NCI-H446 treated with DMSO at 0.1 percent for 48 hours (cell line): ENCODE results near the gene TBX20.
"Not testable (repeated sequence)": the region's sequence is repeated elsewhere in the genome, so short reads cannot be mapped to it uniquely, and the experiment has no call there.

Experiments
- DNase-seq: peaks from one replicate; lab custom pipeline; 2025; lab: John Stamatoyannopoulos, UW

TBX20 gene

DNA sequence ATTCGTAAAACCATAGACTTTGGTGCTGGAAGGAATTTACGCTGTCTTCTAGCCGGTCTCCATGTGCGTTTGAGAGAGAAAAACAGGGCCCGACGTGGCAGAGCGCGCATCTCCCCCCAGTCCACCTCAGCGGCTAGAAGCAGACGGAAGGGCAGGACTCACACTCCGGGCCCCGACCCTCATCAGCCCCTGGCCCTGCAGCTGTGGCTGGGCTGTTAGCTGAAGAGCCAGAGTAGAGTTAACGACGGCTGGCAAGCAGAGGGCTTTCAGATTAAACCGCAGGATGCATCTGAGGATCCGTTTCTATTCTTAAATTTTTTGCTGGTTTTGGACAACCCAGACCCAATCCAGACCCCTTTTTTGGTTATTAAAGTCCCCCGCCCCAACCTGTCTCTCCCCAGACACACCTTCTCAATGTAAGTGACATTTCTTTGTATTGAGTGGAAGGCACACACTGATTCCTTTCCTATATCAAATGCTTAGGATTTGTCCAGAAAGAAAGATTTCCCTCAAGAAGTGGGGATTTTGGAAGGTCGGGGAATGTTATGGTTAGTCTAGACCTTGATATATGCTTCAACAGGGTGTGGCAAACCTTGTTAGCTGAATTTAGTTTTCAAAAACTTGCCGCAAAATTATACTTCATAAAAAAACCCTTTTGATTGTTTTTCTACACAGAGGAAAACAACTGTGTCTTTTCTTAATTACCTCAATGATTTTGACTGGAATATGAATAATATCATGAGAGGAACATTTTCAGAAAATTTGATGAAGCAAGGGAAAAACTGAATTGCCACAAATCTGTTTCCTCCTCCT, 1.7 kb upstream of the TBX20 start:
- DNase-seq = no peak

DNA sequence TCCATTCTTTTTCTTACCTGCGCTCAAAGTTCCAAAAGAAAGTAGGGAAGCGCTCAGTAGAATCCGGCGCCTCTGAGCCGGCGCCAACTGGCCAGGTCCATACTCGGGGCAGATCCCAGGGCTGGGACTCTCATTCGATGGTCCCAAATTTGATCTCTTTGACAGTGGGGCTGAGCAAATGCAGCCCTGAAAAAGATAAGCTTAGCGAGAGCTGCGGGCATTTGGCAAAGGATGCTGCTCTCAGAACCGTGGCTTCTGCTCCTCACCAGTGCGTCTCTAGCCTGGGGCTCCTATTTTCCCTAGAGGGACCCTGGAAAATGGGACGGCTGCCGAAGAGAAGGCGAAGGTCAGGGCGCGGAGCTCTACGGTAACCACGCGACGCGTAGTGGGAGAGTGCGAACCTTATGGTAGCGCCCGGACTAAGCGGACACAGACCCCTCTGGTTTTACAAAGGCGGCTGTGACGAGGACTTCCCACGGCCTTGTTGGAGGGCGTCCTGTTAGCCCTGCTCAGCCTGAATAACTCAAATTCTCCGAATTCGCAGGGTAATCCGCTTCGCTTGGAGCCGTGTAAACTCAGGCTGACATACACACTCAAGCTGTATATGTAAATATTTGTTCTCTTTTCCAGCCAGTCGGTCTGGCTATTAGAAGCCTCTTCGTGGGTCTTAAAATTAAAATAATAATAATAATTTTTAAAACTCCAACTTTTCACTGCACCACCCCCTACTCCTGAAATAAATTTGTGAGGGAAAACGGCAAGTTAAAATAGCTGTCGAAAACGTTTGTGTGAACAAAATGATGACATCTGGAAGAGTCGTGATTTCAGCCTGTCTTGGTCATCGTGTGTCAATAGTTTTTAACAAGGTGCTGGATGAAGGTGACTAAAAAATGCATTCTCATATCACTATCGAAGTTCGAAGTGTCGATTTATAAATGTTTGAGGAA, 869 bp upstream of the TBX20 start:
- no peak for DNase-seq

DNA sequence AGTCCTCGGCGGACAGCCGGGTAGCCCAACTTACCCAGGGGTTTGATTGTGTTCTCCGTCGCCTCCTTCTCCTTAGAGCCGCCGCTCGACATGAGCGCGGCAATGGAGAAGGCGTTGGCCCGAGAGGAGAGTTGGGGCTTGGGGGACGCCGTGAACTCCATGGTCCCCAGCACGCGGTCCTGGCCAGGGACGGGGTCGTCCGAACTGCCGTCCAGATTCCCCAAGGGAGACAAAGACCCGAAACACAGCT, 515 bp downstream of the TBX20 start:
- no peak for DNase-seq

DNA sequence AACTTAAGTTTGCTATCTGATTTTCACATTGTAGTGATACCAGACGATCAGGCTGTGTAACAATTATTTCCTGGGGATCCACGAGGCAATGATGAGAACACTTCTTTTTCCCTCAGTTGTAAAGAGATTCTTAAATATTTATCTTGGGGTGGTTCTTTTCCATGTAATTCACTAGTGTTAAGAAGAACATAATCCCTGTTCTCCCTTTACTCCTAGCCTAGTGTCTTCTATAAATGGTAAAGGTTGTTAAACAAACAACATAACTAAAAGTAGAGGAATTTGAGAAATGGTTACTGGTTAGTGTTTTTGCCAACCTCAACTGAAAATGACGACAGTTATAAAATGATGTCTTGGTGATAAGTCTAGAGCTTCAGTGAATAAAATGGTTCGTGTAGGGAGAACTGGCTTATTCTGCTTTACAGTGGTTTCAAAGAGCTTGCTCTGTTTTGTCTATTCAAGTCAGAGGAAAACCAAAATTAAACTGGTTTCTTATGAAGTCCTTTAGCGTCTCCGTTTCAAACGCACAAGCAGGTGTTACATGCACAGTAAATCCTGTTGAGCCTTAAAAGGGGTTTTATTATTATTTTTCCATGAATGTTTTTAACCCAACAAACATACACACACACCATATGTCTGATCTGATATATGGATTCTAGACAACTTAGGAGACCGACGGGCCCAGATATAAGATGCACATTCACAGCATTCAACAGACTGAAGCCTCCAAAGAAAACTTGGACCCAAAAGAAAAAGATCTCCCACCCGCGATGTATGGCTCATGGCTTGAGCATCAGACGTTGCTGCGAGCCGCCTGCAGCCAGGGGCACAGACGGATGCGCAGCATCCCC, 1.1 kb downstream of the TBX20 start:
- no peak for DNase-seq

DNA sequence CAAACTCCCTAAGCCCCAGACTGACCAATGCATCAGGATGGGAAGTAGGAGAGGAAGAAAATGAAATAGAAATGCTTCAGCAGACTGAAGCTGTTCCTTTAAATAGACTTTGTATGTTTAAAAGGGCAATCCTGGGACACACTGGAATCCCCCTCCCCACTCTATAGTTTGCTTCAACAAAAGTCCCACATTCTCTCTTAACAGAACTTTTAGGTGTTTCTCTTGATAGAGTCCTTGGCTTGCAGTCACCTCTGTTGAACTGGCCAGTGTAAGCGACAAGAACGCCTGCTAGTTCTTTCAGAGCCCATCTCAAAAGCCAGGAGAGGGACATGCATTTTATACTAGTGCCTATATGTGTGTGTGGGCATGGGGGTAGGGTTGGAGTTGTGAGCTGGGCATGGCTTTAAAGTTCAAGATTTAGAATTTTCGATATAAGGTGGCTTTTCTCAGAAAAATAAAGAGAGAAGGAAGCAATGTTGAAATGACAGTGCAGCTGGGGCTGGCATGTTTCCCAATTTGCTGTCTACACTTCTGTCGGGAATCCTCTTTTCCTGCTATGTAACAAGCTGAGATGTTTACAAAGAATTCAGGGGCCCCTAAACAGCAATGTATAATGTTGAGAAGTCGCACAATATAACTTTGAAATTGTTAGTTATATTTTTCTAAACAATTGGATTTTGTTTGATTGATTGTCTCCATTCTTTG, 2.1 kb downstream of the TBX20 start:
- no peak for DNase-seq

DNA sequence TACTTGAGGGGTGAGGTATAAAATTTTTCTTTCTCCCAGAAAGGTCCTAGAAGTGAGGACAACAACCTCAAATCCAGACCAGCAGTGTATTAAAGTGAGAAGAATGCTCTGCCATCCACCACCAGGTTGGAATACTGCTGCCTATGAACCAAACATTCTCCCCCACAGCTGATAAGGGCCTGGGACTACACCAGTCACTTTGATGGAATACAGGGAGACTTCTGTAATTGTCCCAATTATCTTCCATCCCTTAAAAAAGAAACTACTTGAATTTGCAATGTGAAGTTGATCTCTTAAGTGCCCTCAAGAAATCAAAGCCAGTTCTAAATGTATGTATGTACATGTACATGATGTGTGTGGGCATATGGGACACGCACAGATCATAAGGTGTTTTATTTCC, 3.0 kb downstream of the TBX20 start:
- DNase-seq = no peak

DNA sequence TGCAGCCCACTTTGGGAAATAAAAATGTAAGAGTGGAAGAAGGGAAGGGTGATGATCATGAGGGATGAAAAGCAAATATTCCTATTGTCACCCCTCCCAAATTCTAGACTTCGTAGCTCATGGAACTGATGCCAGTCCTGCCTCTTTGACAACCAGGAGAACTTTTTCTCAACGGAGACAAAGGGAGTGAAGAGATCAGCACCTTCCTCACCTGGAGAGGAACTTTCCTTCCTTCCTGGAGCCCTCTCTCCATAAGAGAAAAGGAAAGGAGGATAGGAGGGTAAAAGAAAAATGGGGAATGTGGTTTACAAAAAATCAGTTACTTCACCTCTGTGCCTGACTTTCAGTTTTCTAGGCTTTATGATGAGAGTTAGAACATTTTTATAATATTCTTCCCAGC, 3.4 kb downstream of the TBX20 start:
- no peak for DNase-seq

DNA sequence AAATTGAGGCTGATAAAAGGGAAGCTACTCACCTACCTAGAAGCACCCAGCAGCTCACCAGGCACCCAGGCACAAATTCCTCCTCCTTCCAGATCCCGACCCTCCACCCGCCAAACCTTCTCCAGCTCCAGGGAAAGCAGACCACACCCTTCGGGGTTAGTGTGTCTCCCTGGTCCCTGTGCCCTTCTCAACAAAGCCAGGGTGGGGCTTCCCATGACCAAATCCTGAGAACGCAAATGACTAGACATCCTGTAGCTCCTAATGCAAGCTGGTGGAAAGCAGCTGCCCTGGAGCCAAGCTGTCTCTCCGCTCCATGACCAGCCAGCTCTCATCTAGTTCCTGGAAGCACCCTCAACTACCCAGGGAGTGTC, 4.4 kb downstream of the TBX20 start:
- DNase-seq = no peak

DNA sequence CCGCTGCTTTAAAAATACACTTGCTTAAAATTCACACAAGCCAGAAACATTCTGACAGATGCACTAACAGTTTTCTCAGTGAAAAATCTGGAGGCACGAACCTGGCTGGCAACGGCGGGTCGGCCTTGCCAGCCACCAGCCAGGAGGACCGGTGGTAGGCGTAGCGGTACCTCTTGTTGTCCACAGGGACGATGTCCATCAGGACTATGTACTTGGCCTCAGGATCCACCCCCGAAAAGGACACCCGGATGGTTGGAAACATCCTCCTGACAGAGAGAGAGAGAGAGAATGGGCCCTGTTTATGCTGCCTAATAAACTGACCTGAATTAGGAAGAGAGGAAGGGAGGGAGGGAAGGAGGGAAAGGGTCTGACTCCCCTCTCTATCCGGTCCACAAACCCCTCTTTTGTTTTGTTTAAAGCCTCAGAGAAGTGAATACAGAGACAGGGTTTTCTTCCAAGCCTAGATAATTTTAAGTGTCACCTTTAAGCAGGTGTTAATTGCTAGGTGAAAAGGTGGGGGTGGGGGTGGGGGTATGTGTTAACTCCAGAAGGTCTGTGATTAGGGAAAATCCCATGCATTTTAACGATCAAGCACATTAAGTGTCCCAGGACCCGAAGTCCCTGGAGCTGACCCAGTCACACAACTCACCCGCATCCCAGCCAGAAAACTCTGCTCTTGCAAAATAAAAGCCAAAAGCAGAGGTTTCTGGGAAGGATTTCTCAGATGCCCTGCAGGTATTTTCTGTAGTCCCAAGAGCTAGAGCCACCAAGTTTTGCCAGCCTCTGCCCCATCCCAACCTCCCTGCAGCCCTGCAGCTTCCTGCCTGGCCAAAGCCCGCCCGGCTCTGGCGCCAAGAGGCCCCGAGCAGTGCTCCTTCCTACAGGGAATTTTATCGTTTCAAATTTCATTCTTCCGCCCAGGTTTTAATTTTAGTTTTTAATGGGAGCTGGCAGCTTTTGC, 5.0 kb downstream of the TBX20 start:
- no peak for DNase-seq

DNA sequence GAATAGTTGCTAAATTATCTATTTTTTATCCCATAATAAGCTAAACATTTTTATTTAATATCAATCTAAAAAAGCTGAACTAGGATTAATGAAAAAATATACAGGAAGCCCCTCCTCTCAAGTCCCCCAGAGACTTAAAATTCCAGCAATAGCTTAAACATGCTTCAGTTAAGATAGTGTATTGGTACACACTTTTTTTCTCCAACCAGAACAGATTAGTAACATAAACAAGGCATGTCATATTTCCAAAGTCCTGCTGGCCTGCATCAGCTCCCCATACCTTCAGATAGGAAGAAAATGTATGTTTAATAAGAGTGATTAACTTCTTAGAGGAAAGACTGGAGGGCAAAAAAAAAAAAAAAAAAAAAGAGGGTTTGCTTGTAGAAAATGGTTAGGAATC, 7.1 kb downstream of the TBX20 start:
- DNase-seq = no peak

DNA sequence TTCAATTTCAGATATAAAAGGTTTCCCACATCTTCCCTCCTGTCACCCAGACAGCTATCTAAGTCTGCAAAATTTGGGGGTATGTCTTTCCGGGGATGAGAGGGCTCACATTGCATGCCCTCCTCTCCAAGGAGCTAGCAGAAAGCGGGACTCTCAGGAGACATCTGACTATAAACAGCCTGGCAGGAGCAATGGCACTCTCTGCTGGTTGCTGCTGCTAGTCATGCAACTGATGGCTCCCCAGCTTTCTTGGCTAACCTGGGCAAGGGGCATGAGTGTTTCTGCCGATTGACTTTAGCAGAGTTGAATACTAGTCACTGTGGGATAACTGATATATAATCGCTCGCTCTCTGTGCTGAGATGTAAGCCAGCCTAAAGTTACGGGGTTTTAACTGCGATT, 12.0 kb downstream of the TBX20 start:
- no peak for DNase-seq

DNA sequence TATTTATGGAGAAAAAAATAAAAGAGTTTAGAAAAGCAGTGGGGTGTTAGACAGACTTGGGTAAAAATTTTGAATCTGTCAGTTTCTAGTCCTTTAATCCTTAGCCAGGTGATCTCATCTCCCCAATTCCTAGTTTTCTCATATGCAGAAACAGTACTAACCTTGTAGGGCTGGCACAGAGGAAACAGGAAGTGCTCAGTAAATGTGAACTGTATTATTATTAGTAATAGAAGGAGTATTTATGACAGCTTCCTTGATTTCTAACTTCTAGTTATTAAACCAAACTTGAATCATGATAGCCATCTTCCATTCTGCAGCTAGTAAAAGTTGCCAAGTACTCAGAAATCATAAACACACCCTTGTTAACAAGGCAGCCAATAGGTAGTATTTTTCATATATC, 12.5 kb downstream of the TBX20 start:
- DNase-seq = no peak

DNA sequence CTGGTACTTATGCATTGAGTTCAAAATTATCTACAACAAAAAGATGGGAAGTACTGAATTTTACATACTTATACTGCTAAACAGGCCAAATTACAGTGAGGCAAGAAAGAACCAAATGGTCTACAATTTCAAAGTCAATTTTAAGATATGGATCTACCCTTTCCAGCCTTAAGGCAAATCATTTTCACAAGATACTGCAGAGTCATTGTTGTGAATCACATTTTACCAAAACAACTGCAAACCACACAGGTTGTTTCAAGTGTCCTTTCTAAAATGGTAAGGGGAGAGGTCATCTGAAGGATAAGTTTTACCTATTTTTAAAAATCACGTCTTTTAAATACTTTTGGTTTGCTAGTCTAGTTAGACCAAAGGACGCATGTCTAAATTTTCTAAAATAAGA, 12.9 kb downstream of the TBX20 start:
- not testable (repeated sequence) for DNase-seq

DNA sequence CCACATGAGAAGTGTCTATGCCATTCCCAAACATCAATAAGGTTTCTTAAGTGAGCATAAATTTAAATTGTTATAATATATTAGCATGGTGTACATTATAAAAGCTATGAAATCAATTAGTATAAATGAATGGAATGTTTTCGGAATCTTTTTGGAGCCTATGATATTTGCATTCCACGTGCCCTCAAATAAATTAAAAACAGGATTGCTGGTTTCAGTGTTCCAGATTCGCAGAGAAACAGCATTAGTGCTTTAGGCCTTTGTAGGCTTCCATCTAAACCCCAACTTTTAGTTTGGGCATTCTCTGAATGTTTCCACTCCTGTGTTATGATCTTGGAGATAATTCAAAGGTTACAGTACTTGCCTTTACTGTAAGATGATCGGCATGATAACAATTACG, 15.4 kb downstream of the TBX20 start:
- not testable (repeated sequence) for DNase-seq

DNA sequence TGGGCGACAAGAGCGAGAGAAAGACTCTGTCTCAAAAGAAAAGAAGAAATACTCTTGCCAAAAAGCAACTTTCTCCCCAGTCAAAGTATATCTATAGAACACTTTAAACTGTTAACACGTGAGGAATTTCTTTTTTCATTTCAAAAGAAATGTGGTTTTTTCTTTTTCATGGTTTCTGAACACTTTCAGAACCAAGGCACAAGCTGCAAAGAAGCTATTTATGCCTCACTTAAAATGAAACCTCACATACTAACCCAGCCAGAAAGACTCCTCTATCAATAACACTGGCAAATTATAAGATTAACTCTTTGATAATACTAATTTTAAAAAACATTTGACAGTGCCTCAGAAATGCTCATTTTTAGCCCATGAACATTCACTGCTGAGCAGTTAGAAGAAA, 20.9 kb downstream of the TBX20 start:
- no peak for DNase-seq

DNA sequence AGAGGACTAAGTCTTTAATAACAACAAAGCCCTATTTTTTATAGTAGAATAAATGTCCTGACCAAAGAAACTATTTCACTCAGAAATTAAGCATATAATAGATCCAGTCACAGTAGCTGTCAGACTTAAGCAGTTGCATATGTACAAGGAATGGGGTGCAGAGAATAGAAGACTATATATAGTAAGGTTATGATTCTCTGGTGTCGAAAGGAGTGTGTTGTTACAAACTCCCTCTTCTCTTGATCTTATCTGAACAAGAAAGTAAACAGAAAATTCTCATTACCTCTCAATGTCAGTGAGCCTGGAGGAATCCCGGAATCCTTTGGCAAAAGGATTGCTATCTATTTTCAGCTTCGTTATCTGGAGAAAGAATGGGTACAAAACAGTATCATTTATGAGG, 22.7 kb downstream of the TBX20 start:
- not testable (repeated sequence) for DNase-seq

DNA sequence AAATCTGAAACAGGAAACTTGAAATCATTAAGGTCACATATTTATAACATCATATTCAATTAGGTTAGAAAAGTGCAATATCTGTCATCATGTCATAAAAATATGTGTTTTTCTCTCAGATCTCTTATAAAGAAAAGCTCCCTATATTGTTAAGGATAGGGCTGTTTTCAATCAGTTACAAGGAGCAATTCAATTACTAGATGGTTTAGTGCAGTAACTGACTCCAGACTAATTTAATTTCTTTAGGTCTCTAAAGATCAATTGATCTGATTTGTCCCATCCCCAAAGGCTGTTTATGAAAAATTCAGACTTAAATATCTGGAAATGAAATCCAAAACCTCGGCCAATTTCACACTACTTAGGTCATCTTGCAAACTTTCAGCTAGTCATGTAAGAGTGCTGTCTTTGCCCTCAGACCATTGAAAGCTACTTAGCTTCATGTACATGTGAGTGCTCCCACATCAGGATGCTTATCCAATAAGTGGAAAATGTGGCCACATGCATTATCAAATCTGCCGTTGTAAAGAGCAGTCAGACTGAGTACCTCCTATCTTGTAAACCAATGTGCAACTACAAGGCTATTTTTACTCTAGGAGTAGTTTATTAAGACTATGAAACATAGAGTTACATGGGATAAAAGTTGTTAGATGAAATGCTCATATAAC, 24.7 kb downstream of the TBX20 start:
- DNase-seq = not testable (repeated sequence)

DNA sequence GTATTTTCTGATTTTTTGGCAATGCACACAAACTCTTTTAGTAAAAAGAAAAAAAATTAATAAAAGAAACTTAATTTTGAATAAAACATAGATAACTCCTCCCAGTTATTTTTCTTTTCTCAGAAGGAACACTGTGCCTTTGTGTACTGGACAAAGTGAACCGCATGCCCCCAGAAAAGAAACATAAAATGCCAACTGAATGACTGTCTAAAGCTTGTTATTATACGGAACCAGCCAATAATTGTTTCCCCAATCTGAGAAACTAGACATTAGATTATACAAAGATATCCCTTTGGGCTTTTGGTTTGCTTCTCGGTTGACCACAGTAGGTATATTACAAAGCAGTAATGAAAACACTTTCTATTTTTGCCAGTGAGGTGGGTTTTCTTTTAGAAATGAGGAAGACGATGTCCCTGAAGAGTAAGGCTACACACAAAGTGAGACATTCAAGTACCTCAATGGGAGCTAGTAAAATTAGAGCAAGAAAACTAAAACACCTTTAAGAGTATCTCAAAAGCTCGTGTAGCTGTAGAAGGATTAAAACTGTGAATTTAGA, 25.3 kb downstream of the TBX20 start:
- DNase-seq = not testable (repeated sequence)

DNA sequence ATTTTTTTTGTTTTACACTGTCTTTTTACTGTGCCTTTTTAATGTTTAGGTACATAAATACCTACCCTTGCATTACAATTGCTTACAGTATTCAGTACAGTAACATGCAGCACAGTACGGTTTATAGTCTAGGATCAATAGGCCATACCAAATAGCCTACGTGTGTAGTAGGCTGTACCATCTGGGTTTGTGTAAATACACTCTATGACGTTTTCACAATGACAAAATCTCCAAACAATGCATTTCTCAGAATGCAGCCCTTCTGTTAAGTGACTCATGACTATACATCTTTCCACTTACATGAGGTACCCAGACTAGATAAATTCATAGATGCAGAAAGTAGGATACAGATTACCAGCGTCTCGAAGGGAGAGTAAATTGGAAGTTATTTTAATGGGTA, 26.5 kb downstream of the TBX20 start:
- DNase-seq = not testable (repeated sequence)

DNA sequence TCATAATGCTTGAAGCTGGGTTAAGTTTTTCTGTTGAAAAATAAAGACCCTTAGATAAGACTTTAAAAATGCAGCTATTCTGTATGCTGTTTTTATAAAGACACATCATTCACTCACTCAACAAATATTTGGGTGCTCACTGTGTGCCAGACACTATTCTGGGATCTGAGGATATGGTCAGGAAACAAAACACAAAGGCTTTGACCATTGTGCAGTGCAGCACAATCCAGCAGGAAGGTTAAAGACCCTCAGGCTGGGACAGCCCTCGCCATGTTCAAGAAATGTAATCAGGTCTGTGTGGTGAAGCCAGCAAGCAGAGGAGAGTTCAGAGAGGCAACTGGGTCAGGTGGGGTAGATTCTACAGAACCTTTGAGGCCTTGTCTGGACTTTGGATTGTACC, 31.5 kb downstream of the TBX20 start:
- not testable (repeated sequence) for DNase-seq
